WTC11 (cell line): ENCODE measurements around the gene SEPTIN1. TPM values are rescaled to one million over a fixed set of nuclear protein-coding genes. Genes with fewer than 3 reads are reported as not detected.

Source experiments
- ATAC-seq: fragments of 200-7000 bp; cut with Tn5 transposase; 2 replicates; pipeline ENCODE4 v1.10.0; 2021; ENCODE audit warnings: mild to moderate bottlenecking, moderate library complexity
- CTCF ChIA-PET: fragments of 300-600 bp; sonication (Branson Sonifier 250); formaldehyde crosslinking; loops from one replicate; lab custom pipeline; 2021; ENCODE audit warnings: antibody characterized with exemption; lab: Charles Lee
- POLR2A ChIA-PET: fragments of 350-600 bp; sonication (Branson Sonifier 250); formaldehyde crosslinking; loops from one replicate; lab custom pipeline; 2021; ENCODE audit warnings: antibody characterized with exemption; lab: Charles Lee
- DNase-seq: peaks from one replicate; pipeline ENCODE4 v3.0.0; 2021; ENCODE audit warnings: low spot score
- H3K27ac Mint-ChIP-seq: 2 replicates; pipeline ENCODE4 v1.8.0; 2021; ENCODE audit warnings: mixed read lengths
- H3K27me3 Mint-ChIP-seq: 2 replicates; pipeline ENCODE4 v1.8.0; 2021; ENCODE audit warnings: low read depth, mild to moderate bottlenecking, moderate library complexity, mixed read lengths
- H3K36me3 Mint-ChIP-seq: 2 replicates; pipeline ENCODE4 v1.8.0; 2021; ENCODE audit warnings: mixed read lengths
- H3K4me1 Mint-ChIP-seq: 2 replicates; pipeline ENCODE4 v1.8.0; 2022; ENCODE audit warnings: mixed read lengths
- H3K4me3 Mint-ChIP-seq: 2 replicates; pipeline ENCODE4 v1.8.0; 2021; ENCODE audit warnings: mild to moderate bottlenecking, moderate library complexity, mixed read lengths
- H3K9me3 Mint-ChIP-seq: 2 replicates; pipeline ENCODE4 v1.8.0; 2021; ENCODE audit warnings: mixed read lengths
- CBFB ChIP-seq: sonication (generic); formaldehyde crosslinking; IDR thresholded peaks from 2 replicates; pipeline ENCODE4 v1.8.1; 2022; ENCODE audit warnings: mild to moderate bottlenecking, low read depth, missing genetic modification reagents
- FOXJ3 ChIP-seq: sonication (generic); formaldehyde crosslinking; IDR thresholded peaks from 2 replicates; pipeline ENCODE4 v1.9.0; 2021; ENCODE audit warnings: missing genetic modification reagents, mild to moderate bottlenecking, borderline replicate concordance
- FOXP1 ChIP-seq: sonication (generic); formaldehyde crosslinking; IDR thresholded peaks from 2 replicates; pipeline ENCODE4 v1.8.0; 2022; ENCODE audit warnings: missing genetic modification reagents, mild to moderate bottlenecking, moderate library complexity, borderline replicate concordance
- IRF2 ChIP-seq: sonication (generic); formaldehyde crosslinking; IDR thresholded peaks from 2 replicates; pipeline ENCODE4 v1.8.0; 2022; ENCODE audit warnings: low read depth, missing genetic modification reagents, borderline replicate concordance
- NR3C1 ChIP-seq: sonication (generic); formaldehyde crosslinking; conservative IDR thresholded peaks from 2 replicates; pipeline ENCODE4 v1.8.1; 2023; ENCODE audit warnings: low read depth, mild to moderate bottlenecking, missing genetic modification reagents
- OVOL2 ChIP-seq: fragments of 250-450 bp; sonication (Bioruptor Pico); IDR thresholded peaks from 2 replicates; pipeline ENCODE4 v1.9.0; 2021; ENCODE audit warnings: mild to moderate bottlenecking, borderline replicate concordance
- SMAD4 ChIP-seq: sonication (generic); formaldehyde crosslinking; IDR thresholded peaks from 2 replicates; pipeline ENCODE4 v1.8.0; 2022; ENCODE audit warnings: mild to moderate bottlenecking, missing genetic modification reagents
- ZNF219 ChIP-seq: sonication (generic); formaldehyde crosslinking; IDR thresholded peaks from 2 replicates; pipeline ENCODE4 v1.8.0; 2023; ENCODE audit warnings: missing genetic modification reagents, mild to moderate bottlenecking, borderline replicate concordance
- ZNF232 ChIP-seq: sonication (generic); formaldehyde crosslinking; IDR thresholded peaks from 2 replicates; pipeline ENCODE4 v1.8.0; 2022; ENCODE audit warnings: mild to moderate bottlenecking, missing genetic modification reagents
- ZNF671 ChIP-seq: fragments of 250-450 bp; sonication (Bioruptor Pico); IDR thresholded peaks from 2 replicates; pipeline ENCODE4 v1.8.0; 2021; ENCODE audit warnings: mild to moderate bottlenecking
- total RNA-seq: library from RNA; stranded (reverse); gene quantifications from 3 replicates; pipeline ENCODE4 v1.2.3, GENCODE V29; 2021
- TF ChIP-seq, protein P1 (sequence below): sonication (generic); formaldehyde crosslinking; IDR thresholded peaks from 2 replicates; pipeline ENCODE4 v1.8.0; 2022; ENCODE audit warnings: mild to moderate bottlenecking, missing genetic modification reagents
- TF ChIP-seq, protein P2 (sequence below): sonication (generic); formaldehyde crosslinking; conservative IDR thresholded peaks from 2 replicates; pipeline ENCODE4 v1.8.1; 2023; ENCODE audit warnings: mild to moderate bottlenecking, low read depth, missing genetic modification reagents, moderate library complexity
- TF ChIP-seq, protein P3 (sequence below): sonication (generic); formaldehyde crosslinking; IDR thresholded peaks from 2 replicates; pipeline ENCODE4 v1.8.0; 2022; ENCODE audit warnings: mild to moderate bottlenecking, missing genetic modification reagents
- TF ChIP-seq, protein P4 (sequence below): sonication (generic); formaldehyde crosslinking; IDR thresholded peaks from 2 replicates; pipeline ENCODE4 v1.8.1; 2023; ENCODE audit warnings: mild to moderate bottlenecking, moderate library complexity, missing genetic modification reagents
- TF ChIP-seq, protein P5 (sequence below): sonication (generic); formaldehyde crosslinking; IDR thresholded peaks from 2 replicates; pipeline ENCODE4 v1.8.1; 2022; ENCODE audit warnings: mild to moderate bottlenecking, moderate library complexity, missing genetic modification reagents
- TF ChIP-seq, protein P6 (sequence below): fragments of 250-450 bp; sonication (Bioruptor Pico); IDR thresholded peaks from 2 replicates; pipeline ENCODE4 v2.1.2; 2022; ENCODE audit warnings: mild to moderate bottlenecking, moderate library complexity
- TF ChIP-seq, protein P7 (sequence below): fragments of 250-450 bp; sonication (Bioruptor Pico); IDR thresholded peaks from 2 replicates; pipeline ENCODE4 v1.9.0; 2021; ENCODE audit warnings: mild to moderate bottlenecking

Gene SEPTIN1
- total RNA-seq, 1 experiment from 2014 or later = 2.3 TPM

DNA sequence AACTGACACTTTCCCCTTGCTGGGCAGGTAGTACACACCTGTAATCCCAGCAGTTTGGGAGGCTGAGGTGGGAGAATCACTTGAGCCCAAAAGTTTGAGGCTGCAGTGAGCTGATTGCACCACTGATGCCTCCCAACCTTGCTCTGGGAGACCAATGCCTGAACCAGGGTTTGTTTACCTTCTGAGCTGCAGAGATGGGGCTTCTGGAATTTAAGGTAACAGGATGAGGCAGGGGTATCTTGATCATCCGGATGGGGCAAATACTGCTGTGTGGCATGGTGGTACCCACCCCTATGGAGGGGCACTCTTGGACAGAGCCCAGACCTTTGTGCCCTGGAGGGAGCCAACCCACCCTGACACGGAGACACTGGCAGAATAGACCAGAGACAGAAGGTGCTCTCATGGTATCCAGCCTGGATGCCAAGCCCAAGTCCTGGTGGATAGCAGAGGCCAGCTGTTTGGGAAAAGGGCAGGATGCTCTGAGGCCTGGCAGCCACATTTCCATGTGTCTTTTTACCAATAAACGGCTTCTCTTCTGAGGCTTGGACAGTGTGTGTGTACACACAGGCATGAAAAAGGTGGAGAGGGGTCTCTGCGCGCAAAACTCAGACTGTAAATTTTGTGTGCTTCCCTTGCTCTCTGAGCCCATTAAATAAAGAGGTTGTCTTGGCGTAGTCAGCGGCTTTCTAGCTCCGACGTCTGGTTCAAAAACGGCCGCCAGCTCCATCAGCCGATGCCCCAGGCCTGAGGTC lies 17.2 kb upstream of the SEPTIN1 start:
- peaks cover 32% of the 10 kb centered on the region for H3K4me1 Mint-ChIP-seq
- no peak for DNase-seq
- TF ChIP-seq FOXJ3 (CRISPR knock-in tag) (no peak), OVOL2 (CRISPR knock-in tag) (no peak), ZNF671 (CRISPR knock-in tag) (0 out of 2 replicates have a peak, but pooled peaks have one; percentile 11), ZNF219 (CRISPR knock-in tag) (no peak), SMAD4 (no peak), NR3C1 (CRISPR knock-in tag) (no peak), CBFB (CRISPR knock-in tag) (no peak), ZNF232 (CRISPR knock-in tag) (0 out of 2 replicates have a peak, but pooled peaks have one; percentile 34), IRF2 (no peak), FOXP1 (no peak)
- TF ChIP-seq, protein P1, sequence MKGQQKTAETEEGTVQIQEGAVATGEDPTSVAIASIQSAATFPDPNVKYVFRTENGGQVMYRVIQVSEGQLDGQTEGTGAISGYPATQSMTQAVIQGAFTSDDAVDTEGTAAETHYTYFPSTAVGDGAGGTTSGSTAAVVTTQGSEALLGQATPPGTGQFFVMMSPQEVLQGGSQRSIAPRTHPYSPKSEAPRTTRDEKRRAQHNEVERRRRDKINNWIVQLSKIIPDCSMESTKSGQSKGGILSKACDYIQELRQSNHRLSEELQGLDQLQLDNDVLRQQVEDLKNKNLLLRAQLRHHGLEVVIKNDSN (CRISPR knock-in tag) = no peak
- TF ChIP-seq, protein P2, sequence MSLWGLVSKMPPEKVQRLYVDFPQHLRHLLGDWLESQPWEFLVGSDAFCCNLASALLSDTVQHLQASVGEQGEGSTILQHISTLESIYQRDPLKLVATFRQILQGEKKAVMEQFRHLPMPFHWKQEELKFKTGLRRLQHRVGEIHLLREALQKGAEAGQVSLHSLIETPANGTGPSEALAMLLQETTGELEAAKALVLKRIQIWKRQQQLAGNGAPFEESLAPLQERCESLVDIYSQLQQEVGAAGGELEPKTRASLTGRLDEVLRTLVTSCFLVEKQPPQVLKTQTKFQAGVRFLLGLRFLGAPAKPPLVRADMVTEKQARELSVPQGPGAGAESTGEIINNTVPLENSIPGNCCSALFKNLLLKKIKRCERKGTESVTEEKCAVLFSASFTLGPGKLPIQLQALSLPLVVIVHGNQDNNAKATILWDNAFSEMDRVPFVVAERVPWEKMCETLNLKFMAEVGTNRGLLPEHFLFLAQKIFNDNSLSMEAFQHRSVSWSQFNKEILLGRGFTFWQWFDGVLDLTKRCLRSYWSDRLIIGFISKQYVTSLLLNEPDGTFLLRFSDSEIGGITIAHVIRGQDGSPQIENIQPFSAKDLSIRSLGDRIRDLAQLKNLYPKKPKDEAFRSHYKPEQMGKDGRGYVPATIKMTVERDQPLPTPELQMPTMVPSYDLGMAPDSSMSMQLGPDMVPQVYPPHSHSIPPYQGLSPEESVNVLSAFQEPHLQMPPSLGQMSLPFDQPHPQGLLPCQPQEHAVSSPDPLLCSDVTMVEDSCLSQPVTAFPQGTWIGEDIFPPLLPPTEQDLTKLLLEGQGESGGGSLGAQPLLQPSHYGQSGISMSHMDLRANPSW (CRISPR knock-in tag) = no peak
- TF ChIP-seq, protein P3, sequence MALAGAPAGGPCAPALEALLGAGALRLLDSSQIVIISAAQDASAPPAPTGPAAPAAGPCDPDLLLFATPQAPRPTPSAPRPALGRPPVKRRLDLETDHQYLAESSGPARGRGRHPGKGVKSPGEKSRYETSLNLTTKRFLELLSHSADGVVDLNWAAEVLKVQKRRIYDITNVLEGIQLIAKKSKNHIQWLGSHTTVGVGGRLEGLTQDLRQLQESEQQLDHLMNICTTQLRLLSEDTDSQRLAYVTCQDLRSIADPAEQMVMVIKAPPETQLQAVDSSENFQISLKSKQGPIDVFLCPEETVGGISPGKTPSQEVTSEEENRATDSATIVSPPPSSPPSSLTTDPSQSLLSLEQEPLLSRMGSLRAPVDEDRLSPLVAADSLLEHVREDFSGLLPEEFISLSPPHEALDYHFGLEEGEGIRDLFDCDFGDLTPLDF (CRISPR knock-in tag) = no peak
- TF ChIP-seq, protein P4, sequence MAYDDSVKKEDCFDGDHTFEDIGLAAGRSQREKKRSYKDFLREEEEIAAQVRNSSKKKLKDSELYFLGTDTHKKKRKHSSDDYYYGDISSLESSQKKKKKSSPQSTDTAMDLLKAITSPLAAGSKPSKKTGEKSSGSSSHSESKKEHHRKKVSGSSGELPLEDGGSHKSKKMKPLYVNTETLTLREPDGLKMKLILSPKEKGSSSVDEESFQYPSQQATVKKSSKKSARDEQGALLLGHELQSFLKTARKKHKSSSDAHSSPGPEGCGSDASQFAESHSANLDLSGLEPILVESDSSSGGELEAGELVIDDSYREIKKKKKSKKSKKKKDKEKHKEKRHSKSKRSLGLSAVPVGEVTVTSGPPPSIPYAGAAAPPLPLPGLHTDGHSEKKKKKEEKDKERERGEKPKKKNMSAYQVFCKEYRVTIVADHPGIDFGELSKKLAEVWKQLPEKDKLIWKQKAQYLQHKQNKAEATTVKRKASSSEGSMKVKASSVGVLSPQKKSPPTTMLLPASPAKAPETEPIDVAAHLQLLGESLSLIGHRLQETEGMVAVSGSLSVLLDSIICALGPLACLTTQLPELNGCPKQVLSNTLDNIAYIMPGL (CRISPR knock-in tag) = no peak; the same call in 1 of the 2 replicates
- TF ChIP-seq, protein P5, sequence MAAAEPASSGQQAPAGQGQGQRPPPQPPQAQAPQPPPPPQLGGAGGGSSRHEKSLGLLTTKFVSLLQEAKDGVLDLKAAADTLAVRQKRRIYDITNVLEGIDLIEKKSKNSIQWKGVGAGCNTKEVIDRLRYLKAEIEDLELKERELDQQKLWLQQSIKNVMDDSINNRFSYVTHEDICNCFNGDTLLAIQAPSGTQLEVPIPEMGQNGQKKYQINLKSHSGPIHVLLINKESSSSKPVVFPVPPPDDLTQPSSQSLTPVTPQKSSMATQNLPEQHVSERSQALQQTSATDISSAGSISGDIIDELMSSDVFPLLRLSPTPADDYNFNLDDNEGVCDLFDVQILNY (CRISPR knock-in tag) = no peak; the same call in 1 of the 2 replicates
- TF ChIP-seq, protein P6, sequence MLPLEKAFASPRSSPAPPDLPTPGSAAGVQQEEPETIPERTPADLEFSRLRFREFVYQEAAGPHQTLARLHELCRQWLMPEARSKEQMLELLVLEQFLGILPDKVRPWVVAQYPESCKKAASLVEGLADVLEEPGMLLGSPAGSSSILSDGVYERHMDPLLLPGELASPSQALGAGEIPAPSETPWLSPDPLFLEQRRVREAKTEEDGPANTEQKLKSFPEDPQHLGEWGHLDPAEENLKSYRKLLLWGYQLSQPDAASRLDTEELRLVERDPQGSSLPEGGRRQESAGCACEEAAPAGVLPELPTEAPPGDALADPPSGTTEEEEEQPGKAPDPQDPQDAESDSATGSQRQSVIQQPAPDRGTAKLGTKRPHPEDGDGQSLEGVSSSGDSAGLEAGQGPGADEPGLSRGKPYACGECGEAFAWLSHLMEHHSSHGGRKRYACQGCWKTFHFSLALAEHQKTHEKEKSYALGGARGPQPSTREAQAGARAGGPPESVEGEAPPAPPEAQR (CRISPR knock-in tag) = no peak
- TF ChIP-seq, protein P7, sequence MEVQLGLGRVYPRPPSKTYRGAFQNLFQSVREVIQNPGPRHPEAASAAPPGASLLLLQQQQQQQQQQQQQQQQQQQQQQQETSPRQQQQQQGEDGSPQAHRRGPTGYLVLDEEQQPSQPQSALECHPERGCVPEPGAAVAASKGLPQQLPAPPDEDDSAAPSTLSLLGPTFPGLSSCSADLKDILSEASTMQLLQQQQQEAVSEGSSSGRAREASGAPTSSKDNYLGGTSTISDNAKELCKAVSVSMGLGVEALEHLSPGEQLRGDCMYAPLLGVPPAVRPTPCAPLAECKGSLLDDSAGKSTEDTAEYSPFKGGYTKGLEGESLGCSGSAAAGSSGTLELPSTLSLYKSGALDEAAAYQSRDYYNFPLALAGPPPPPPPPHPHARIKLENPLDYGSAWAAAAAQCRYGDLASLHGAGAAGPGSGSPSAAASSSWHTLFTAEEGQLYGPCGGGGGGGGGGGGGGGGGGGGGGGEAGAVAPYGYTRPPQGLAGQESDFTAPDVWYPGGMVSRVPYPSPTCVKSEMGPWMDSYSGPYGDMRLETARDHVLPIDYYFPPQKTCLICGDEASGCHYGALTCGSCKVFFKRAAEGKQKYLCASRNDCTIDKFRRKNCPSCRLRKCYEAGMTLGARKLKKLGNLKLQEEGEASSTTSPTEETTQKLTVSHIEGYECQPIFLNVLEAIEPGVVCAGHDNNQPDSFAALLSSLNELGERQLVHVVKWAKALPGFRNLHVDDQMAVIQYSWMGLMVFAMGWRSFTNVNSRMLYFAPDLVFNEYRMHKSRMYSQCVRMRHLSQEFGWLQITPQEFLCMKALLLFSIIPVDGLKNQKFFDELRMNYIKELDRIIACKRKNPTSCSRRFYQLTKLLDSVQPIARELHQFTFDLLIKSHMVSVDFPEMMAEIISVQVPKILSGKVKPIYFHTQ (CRISPR knock-in tag) = 0 out of 2 replicates have a peak, but pooled peaks have one; percentile 39
- TF ChIP-seq, all 79 proteins: peak for 3
- Mint-ChIP-seq H3K4me3 (peak overlapping the region; percentile 89), H3K9me3 (no peaks in the 10 kb centered on the region), H3K27ac (peak overlapping the region; percentile 98), H3K36me3 (peaks cover 5% of the 10 kb centered on the region), H3K27me3 (peaks cover 17% of the 10 kb centered on the region)
- ATAC-seq = no peak
- POLR2A ChIA-PET = interaction anchor here (1.0 to 1.3 kb wide), 4 partner anchors 10 to 259 kb away, joined by 3 to 4 read pairs (median 4); partner anchors contain the start of gene CD2BP2
- CTCF ChIA-PET = interaction anchor here (1.1 to 9.3 kb wide), 4 partner anchors 8 to 308 kb away, joined by 4 to 97 read pairs (median 10); partner anchors contain the start of genes TBC1D10B, TBX6 and ZNF771
